Liver (tissue), 3 donors: ENCODE measurements around the gene RPL38.

ENCODE experiments used
- ATF3 ChIP-seq: IDR thresholded peaks from 2 replicates; pipeline ENCODE4 v1.6.1; 2016; ENCODE audit warnings: antibody characterized with exemption
- CTCF ChIP-seq: fragments of 150-350 bp; IDR thresholded peaks from 2 replicates; pipeline ENCODE4 v1.5.1; 2017; ENCODE audit warnings: improper control_type of control experiment, low read depth, low read length; ENCODE audit not compliant: missing input control
- GABPA ChIP-seq, 2 donors: IDR thresholded peaks in 1 of 2; conservative IDR thresholded peaks in 1 of 2; 2 replicates each; pipeline ENCODE4 v1.6.1; 2016; ENCODE audit warnings: antibody characterized with exemption in 2 of 2, mild to moderate bottlenecking in 1 of 2, moderate library complexity in 1 of 2
- JUND ChIP-seq, 2 donors: IDR thresholded peaks; 2 replicates each; pipeline ENCODE4 v1.6.1; 2016; ENCODE audit warnings: antibody characterized with exemption in 2 of 2
- RAD21 ChIP-seq, 2 donors: IDR thresholded peaks; 2 replicates each; pipeline ENCODE4 v1.6.1; 2016; ENCODE audit warnings: antibody characterized with exemption in 2 of 2, mild to moderate bottlenecking in 2 of 2
- REST ChIP-seq: IDR thresholded peaks from 2 replicates; pipeline ENCODE4 v1.6.1; 2016; ENCODE audit warnings: antibody characterized with exemption, mild to moderate bottlenecking
- RXRA ChIP-seq, 2 donors: IDR thresholded peaks; 2 replicates each; pipeline ENCODE4 v1.6.1; 2017 to 2018; ENCODE audit warnings: antibody characterized with exemption in 2 of 2, mild to moderate bottlenecking in 1 of 2
- SP1 ChIP-seq: IDR thresholded peaks from 2 replicates; pipeline ENCODE4 v1.6.1; 2018; ENCODE audit warnings: antibody characterized with exemption, mild to moderate bottlenecking
- TAF1 ChIP-seq: conservative IDR thresholded peaks from 2 replicates; pipeline ENCODE4 v1.6.1; 2016; ENCODE audit warnings: antibody characterized with exemption, mild to moderate bottlenecking
- YY1 ChIP-seq: IDR thresholded peaks from 2 replicates; pipeline ENCODE4 v1.6.1; 2016; ENCODE audit warnings: antibody characterized with exemption, mild to moderate bottlenecking
- TF ChIP-seq, protein P1 (sequence below): IDR thresholded peaks from 2 replicates; pipeline ENCODE4 v1.6.1; 2016; ENCODE audit warnings: antibody characterized with exemption
- donor health status: healthy.
- donor health status: healthy.

- TF ChIP-seq REST (no peak), CTCF (no peak), RAD21 (IDR thresholded peaks at IDR 0.05) (no peak), ATF3 (no peak), YY1 (no peak), RXRA (IDR thresholded peaks at IDR 0.05) (no peak), SP1 (no peak), GABPA (IDR thresholded peaks at IDR 0.05 in 1 of 2, conservative IDR thresholded peaks at IDR 0.05 in 1 of 2) (no peak), TAF1 (no peak), JUND (IDR thresholded peaks at IDR 0.05) (no peak)
- TF ChIP-seq, protein P1, sequence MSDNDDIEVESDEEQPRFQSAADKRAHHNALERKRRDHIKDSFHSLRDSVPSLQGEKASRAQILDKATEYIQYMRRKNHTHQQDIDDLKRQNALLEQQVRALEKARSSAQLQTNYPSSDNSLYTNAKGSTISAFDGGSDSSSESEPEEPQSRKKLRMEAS, result no peak
Observed at GRCh38 chr17:74243013-74243755, 39.7 kb downstream of the RPL38 start.
